ENCODE results near the gene L1TD1. TPM values are rescaled to one million over a fixed set of nuclear protein-coding genes. Genes with fewer than 3 reads are reported as not detected.
"Not testable (repeated sequence)": the region's sequence is repeated elsewhere in the genome, so short reads cannot be mapped to it uniquely, and the experiment has no call there.

The L1TD1 gene
- total RNA-seq, 1 experiment from 2014 or later, result not detected

DNA sequence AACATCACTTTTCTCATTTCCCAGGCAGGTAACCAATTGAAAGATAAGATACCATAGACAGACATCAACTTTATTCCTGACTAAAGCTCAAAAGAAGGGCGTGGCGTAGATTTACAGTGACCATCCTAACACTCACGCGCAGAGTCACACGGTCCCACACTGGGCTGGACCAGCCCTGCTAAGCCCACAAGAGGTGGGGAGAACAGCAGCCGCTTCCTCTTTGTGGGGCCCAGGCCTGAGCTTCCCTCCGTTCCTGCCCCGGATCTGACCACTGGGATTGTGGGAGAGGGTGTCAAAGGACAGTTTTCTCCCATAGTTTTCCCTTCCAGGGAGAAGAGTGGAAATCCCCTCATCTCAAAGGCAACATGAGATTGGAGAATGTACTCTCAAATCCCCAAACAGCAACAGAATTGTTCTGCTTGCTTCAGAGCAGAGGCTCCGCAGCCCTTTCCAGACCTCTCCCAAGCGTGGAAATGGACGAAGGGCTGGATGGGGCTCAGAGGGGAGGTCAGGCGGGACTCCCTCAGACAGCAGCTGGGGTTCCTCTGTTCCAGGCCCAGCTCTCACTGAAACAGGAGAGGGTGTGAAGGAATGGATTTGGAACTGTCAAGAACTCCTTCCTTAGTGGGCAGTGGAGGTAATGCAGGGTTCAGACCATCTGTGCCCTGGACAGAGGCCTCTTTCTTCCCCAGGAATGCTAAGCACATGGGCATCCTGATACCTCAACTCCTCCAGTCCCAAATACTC is 33.7 kb downstream of the L1TD1 start:
- no peak for DNase-seq (ENCODE audit: low read depth, low spot score)
- in situ Hi-C loops (cut with HindIII; ENCODE audit: low pct_unique_long_range_greater_than_20kb, low sequenced_read_pairs), result no loop called here

DNA sequence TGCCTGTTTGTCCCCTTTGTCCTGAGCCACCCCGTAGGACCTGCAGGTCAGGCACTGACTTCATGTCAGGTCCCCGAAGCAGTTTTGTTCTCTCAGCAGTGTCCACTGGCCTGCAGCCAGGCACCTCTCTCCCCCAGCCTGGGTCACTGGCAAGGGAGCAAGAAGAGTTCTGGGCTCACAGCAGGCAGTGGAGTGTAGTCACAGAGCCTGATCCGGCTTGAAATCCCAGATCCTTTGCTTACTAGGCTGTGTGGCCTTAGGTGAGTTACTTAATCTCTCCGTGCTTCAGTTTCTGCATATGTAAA is 34.2 kb downstream of the L1TD1 start:
- in situ Hi-C loops (cut with HindIII; ENCODE audit: low pct_unique_long_range_greater_than_20kb, low sequenced_read_pairs), result no loop called here
- DNase-seq (ENCODE audit: low read depth, low spot score), result no peak

- in situ Hi-C loops (cut with HindIII; ENCODE audit: low pct_unique_long_range_greater_than_20kb, low sequenced_read_pairs), result no loop called here
- DNase-seq (ENCODE audit: low read depth, low spot score), result no peak
Measured at GRCh38 chr1:62229468-62229867, 34.8 kb downstream of the L1TD1 start.

DNA sequence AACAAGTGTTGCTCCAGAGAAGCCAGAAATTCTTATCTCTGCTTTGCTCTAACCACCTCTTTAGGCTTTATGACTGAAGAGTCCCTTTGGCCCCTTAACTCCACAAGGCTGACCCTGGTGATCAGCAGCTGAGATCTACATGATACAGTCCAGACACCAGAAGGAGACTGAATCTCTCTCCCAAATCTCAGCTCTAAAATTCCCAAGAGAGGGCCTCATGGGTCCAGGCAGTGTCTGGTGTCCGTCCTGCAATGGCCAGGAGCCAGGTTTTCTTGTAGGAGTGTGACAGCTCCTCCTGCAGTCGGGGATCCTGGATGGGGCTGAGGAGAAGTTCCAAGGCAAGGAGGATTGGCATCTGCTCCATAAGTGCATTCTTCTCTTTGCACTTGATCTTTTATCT is 35.3 kb downstream of the L1TD1 start:
- no peak for DNase-seq (ENCODE audit: low read depth, low spot score)
- in situ Hi-C loops (cut with HindIII; ENCODE audit: low pct_unique_long_range_greater_than_20kb, low sequenced_read_pairs), result no loop called here

GRCh38 chr1:62230718-62231117 is 36.1 kb downstream of the L1TD1 start:
- in situ Hi-C loops (cut with HindIII; ENCODE audit: low pct_unique_long_range_greater_than_20kb, low sequenced_read_pairs), result no loop called here

DNA sequence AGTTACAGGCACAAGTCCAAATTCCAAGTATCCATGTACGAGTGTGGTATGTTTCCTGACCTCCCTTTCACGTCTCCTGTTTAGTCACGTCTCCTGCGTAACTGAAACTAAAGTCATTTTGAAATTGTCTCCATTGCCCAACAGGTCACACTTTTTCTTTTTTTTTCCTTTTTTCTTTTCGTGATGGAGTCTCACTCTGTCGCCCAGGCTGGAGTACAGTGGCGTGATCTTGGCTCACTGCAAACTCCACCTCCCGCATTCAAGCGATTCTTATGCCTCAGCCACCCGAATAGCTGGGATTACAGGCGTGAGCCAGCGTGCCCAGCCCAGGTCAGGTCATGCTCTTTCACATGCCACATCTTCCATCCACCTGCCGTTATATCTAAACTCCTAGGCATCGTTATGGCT is 38.2 kb downstream of the L1TD1 start:
- in situ Hi-C loops (cut with HindIII; ENCODE audit: low pct_unique_long_range_greater_than_20kb, low sequenced_read_pairs), result no loop called here
- no peak for DNase-seq (ENCODE audit: low read depth, low spot score)

More at GRCh38 chr1:62230718-62231117, 36.1 kb downstream of the L1TD1 start:
- DNase-seq (ENCODE audit: low read depth, low spot score), result no peak

- in situ Hi-C loops (cut with HindIII; ENCODE audit: low pct_unique_long_range_greater_than_20kb, low sequenced_read_pairs), result no loop called here
- DNase-seq (ENCODE audit: low read depth, low spot score), result no peak
Measured at GRCh38 chr1:62233926-62234450, 39.3 kb downstream of the L1TD1 start.

- no peak for DNase-seq (ENCODE audit: low read depth, low spot score)
- in situ Hi-C loops (cut with HindIII; ENCODE audit: low pct_unique_long_range_greater_than_20kb, low sequenced_read_pairs), result no loop called here
Measured at GRCh38 chr1:62234688-62235087, 40.0 kb downstream of the L1TD1 start.

DNA sequence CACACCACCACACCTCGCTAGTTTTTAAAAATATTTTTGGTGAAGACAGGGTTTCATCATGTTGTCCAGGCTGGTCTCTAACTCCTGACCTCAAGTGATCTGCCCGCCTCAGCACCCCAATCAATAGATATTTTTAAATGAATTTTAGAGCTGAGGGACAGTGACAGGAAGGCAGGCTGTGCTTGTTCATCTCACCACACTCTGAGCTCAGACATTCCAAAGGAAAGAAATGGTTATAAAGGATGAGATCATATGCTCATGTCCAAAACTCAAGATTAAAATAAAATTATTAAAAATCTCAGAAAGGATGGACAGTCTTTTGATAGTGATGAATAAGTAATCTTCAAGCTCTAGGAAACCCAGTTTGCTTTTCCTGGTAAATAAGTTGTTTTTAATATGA is 40.9 kb downstream of the L1TD1 start:
- no peak for DNase-seq (ENCODE audit: low read depth, low spot score)

DNA sequence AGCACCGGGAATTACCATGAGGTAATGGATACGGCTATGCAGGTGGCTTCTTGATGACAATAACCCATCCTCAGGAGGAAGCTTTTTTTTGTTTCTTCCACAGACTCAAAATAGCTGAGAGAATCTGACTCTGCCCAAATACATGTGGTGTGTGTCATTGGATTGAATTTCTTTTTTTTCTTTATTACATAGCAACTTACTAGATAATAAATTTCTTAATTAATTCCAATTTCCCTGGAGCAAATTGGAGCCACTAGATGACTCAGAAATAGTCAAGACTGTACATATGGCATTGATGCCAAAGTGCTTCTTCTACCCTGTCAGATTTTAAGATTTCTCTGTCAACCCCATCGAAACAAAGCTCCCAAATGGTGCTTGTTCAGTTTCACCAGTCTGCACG is 42.7 kb downstream of the L1TD1 start:
- in situ Hi-C loops (cut with HindIII; ENCODE audit: low pct_unique_long_range_greater_than_20kb, low sequenced_read_pairs), result no loop called here
- no peak for DNase-seq (ENCODE audit: low read depth, low spot score)

More for the DNA sequence above, 40.9 kb downstream of the L1TD1 start:
- in situ Hi-C loops (cut with HindIII; ENCODE audit: low pct_unique_long_range_greater_than_20kb, low sequenced_read_pairs), result no loop called here

DNA sequence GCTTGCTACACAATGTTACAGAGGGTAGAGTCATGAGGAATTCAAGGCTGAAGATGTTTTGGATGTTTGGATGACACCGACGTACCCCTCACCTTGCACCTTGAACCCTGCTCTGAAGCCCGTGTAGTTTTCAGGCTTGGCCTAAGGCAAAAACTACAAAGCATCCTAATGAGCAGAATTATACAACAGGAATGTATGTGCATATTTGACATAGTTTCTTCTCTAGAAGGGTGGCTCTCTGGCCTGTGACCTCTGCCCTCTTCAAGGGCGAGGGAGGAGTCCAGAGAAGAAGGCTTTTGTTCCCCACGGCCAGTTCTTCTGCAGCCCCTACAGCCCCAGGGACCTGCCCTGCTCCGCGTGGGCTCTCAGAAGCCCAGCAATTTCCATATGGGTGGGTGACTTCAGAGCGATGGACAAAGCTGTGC is 43.3 kb downstream of the L1TD1 start:
- in situ Hi-C loops (cut with HindIII; ENCODE audit: low pct_unique_long_range_greater_than_20kb, low sequenced_read_pairs), result no loop called here
- DNase-seq (ENCODE audit: low read depth, low spot score), result no peak

DNA sequence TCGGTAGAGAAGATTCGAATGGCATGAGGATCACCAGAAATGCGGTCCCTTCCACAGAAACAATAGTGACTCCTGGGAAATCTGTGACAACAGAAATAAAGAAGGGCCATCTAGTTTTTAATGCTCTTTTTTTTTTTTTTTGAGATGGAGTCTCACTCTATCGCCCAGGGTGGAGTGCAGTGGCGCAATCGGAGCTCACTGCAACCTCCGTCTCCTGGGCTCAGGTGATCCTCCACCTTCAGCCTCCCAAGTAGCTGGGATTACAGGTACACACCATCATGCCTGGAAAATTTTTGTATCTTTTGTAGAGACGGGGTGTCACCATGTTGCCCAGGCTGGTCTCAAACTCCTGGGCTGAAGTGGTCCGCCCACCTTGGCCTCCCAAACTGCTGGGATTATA is 43.9 kb downstream of the L1TD1 start:
- DNase-seq (ENCODE audit: low read depth, low spot score), result no peak
- in situ Hi-C loops (cut with HindIII; ENCODE audit: low pct_unique_long_range_greater_than_20kb, low sequenced_read_pairs), result no loop called here

DNA sequence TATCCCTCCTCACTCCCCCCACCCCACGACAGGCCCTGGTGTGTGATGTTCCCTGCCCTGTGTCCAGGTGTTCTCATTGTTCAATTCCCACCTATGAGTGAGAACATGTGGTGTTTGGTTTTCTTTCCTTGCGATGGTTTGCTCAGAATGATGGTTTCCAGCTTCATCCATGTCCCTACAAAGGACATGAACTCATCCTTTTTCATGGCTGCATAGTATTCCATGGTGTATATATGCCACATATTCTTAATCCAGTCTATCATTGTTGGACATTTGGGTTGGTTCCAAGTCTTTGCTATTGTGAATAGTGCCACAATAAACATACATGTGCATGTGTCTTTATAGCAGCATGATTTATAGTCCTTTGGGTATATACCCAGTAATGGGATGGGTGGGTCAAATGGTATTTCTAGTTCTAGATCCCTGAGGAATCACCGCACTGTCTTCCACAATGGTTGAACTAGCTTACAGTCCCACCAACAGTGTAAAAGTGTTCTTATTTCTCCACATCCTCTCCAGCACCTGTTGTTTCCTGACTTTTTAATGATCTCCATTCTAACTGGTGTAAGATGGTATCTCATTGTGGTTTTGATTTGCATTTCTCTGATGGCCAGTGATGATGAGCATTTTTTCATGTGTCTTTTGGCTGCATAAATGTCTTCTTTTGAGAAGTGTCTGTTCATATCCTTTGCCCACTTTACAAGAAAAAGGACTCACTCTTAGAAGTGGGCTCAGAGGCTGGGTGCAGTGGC is 45.2 kb downstream of the L1TD1 start:
- in situ Hi-C loops (cut with HindIII; ENCODE audit: low pct_unique_long_range_greater_than_20kb, low sequenced_read_pairs); DNase-seq (ENCODE audit: low read depth, low spot score): not testable (repeated sequence)

- DNase-seq (ENCODE audit: low read depth, low spot score), result no peak
- in situ Hi-C loops (cut with HindIII; ENCODE audit: low pct_unique_long_range_greater_than_20kb, low sequenced_read_pairs), result no loop called here
Measured at GRCh38 chr1:62240651-62241370, 46.2 kb downstream of the L1TD1 start.

GRCh38 chr1:62241371-62242131 is 46.9 kb downstream of the L1TD1 start:
- DNase-seq (ENCODE audit: low read depth, low spot score), result no peak
- in situ Hi-C loops (cut with HindIII; ENCODE audit: low pct_unique_long_range_greater_than_20kb, low sequenced_read_pairs), result no loop called here

- DNase-seq (ENCODE audit: low read depth, low spot score); in situ Hi-C loops (cut with HindIII; ENCODE audit: low pct_unique_long_range_greater_than_20kb, low sequenced_read_pairs): not testable (repeated sequence)
Measured at GRCh38 chr1:62244380-62244779, 49.7 kb downstream of the L1TD1 start.

GRCh38 chr1:62245201-62245600 is 50.6 kb downstream of the L1TD1 start:
- DNase-seq (ENCODE audit: low read depth, low spot score), result no peak

More at GRCh38 chr1:62245201-62245600, 50.6 kb downstream of the L1TD1 start:
- in situ Hi-C loops (cut with HindIII; ENCODE audit: low pct_unique_long_range_greater_than_20kb, low sequenced_read_pairs), result no loop called here
